ENCODE data around the gene RAB35. TPM values are rescaled to one million over a fixed set of nuclear protein-coding genes. Genes with fewer than 3 reads are reported as not detected.

The RAB35 gene
- total and polyA plus RNA-seq, 12 donors = 13.5 to 49.5 (median 26.7) TPM

DNA sequence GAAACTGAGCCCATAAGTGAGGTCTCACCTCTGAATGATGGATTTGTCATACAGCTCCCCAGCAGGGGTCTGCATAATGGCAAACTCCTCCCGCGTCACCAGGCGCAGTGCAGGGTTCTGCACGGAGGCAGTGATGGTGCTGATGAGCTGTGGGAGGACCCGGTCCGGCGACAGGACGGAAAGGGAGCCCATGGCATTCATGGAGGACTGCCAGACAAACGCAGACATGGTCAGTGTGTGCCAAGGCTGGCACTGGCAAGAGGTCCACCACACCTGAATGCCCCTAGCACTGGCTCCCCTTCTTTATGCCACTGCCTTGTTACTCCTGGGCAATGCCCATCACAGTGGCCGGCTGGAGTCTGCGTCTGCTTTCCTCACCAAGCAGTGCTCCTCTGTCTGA is 45.3 kb upstream of the RAB35 start:
- no peak overlapping the region for H3K4me3 ChIP-seq
- no peaks in the 10 kb centered on the region for H3K9me3 ChIP-seq (replicated peaks in 1 of 3)
- no peak overlapping the region for H3K27ac ChIP-seq
- intact Hi-C loops (cut with DNase I) = no loop called here
- DNase-seq = no peak
- peaks cover 0 to 93% of the 10 kb centered on the region in 2 donors for H3K36me3 ChIP-seq (replicated peaks in 1 of 2)
- 92 to 96% (median 94%) methylated on average over 10 to 11 of the region's 11 CpGs for WGBS, 4 donors
- H3K4me1 ChIP-seq (replicated peaks in 1 of 2) = no peaks in the 10 kb centered on the region
- TF ChIP-seq POLR2A (IDR thresholded peaks at IDR 0.05) = no peak
- TF ChIP-seq, protein P1, sequence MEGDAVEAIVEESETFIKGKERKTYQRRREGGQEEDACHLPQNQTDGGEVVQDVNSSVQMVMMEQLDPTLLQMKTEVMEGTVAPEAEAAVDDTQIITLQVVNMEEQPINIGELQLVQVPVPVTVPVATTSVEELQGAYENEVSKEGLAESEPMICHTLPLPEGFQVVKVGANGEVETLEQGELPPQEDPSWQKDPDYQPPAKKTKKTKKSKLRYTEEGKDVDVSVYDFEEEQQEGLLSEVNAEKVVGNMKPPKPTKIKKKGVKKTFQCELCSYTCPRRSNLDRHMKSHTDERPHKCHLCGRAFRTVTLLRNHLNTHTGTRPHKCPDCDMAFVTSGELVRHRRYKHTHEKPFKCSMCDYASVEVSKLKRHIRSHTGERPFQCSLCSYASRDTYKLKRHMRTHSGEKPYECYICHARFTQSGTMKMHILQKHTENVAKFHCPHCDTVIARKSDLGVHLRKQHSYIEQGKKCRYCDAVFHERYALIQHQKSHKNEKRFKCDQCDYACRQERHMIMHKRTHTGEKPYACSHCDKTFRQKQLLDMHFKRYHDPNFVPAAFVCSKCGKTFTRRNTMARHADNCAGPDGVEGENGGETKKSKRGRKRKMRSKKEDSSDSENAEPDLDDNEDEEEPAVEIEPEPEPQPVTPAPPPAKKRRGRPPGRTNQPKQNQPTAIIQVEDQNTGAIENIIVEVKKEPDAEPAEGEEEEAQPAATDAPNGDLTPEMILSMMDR (IDR thresholded peaks at IDR 0.05) = no peak
- no peaks in the 10 kb centered on the region for H3K27me3 ChIP-seq

- DNase-seq = no peak
Measured at GRCh38 chr12:120159509-120160237, 43.1 kb upstream of the RAB35 start.

GRCh38 chr12:120158351-120158750 is 41.8 kb upstream of the RAB35 start:
- H3K4me3 ChIP-seq = no peak overlapping the region
- no peaks in the 10 kb centered on the region for H3K9me3 ChIP-seq (replicated peaks in 1 of 3)
- H3K36me3 ChIP-seq (replicated peaks in 1 of 2) = peaks cover 0 to 96% of the 10 kb centered on the region in 2 donors
- H3K27ac ChIP-seq = no peak overlapping the region
- no peaks in the 10 kb centered on the region for H3K4me1 ChIP-seq (replicated peaks in 1 of 2)
- intact Hi-C loops (cut with DNase I) = no loop called here
- DNase-seq = no peak
- no peaks in the 10 kb centered on the region for H3K27me3 ChIP-seq
- WGBS, 4 donors = 97 to 99% (median 97%) methylated on average over 9 to 10 of the region's 10 CpGs
- TF ChIP-seq, protein P1 (IDR thresholded peaks at IDR 0.05) = no peak
- TF ChIP-seq POLR2A (IDR thresholded peaks at IDR 0.05) = no peak

More at GRCh38 chr12:120159509-120160237, 43.1 kb upstream of the RAB35 start:
- H3K36me3 ChIP-seq (replicated peaks in 1 of 2) = peaks cover 0 to 96% of the 10 kb centered on the region in 2 donors
- H3K9me3 ChIP-seq (replicated peaks in 1 of 3) = no peaks in the 10 kb centered on the region
- no peaks in the 10 kb centered on the region for H3K27me3 ChIP-seq
- no peaks in the 10 kb centered on the region for H3K4me1 ChIP-seq (replicated peaks in 1 of 2)
- 88 to 100% (median 92%) methylated on average over 6 to 12 of the region's 12 CpGs for WGBS, 4 donors
- H3K27ac ChIP-seq = no peak overlapping the region
- intact Hi-C loops (cut with DNase I) = no loop called here
- TF ChIP-seq, protein P1 (IDR thresholded peaks at IDR 0.05) = no peak
- no peak for TF ChIP-seq POLR2A (IDR thresholded peaks at IDR 0.05)
- no peak overlapping the region for H3K4me3 ChIP-seq

- Histone ChIP-seq H3K4me1 (replicated peaks in 1 of 2) (no peaks in the 10 kb centered on the region), H3K27ac (no peak overlapping the region), H3K36me3 (replicated peaks in 1 of 2) (peaks cover 0 to 96% of the 10 kb centered on the region in 2 donors), H3K9me3 (replicated peaks in 1 of 3) (no peaks in the 10 kb centered on the region), H3K27me3 (no peaks in the 10 kb centered on the region), H3K4me3 (no peak overlapping the region)
- no peak for DNase-seq
- intact Hi-C loops (cut with DNase I) = no loop called here
- TF ChIP-seq POLR2A (IDR thresholded peaks at IDR 0.05) = no peak
- TF ChIP-seq, protein P1 (IDR thresholded peaks at IDR 0.05) = no peak
- WGBS, 4 donors = 88 to 95% (median 92%) methylated on average over 8 to 11 of the region's 11 CpGs
Measured at GRCh38 chr12:120157678-120158077, 41.1 kb upstream of the RAB35 start.
